HepG2 (cell line): ENCODE data around the gene IGDCC3.

ENCODE experiments used
- EZH2 ChIP-seq: conservative IDR thresholded peaks from 2 replicates; pipeline ENCODE4 v1.6.1; 2012; ENCODE audit warnings: mild to moderate bottlenecking, low read depth, low read length, moderate library complexity
- HMG20B ChIP-seq: conservative IDR thresholded peaks from 2 replicates; pipeline ENCODE4 v1.6.1; 2016; ENCODE audit warnings: missing genetic modification reagents, missing compliant biosample characterization
- JUNB ChIP-seq: sonication (generic); formaldehyde crosslinking; IDR thresholded peaks from 2 replicates; pipeline ENCODE4 v1.8.0; 2022; ENCODE audit warnings: missing genetic modification reagents, mild to moderate bottlenecking, borderline replicate concordance
- SIN3A ChIP-seq: IDR thresholded peaks from 2 replicates; pipeline ENCODE4 v1.6.1; 2011; ENCODE audit warnings: low read depth, mild to moderate bottlenecking, control low read depth, low read length, borderline replicate concordance
- SMARCE1 ChIP-seq: fragments of 450-650 bp; IDR thresholded peaks from 2 replicates; pipeline ENCODE4 v1.6.1; 2017; ENCODE audit warnings: borderline replicate concordance
- SMC3 ChIP-seq: IDR thresholded peaks from 2 replicates; pipeline ENCODE4 v1.6.1; 2011; ENCODE audit warnings: low read length, improper control_type of control experiment
- TRIM24 ChIP-seq: sonication (generic); formaldehyde crosslinking; IDR thresholded peaks from 2 replicates; pipeline ENCODE4 v1.8.0; 2022; ENCODE audit warnings: mild to moderate bottlenecking, missing genetic modification reagents
- ZNF496 ChIP-seq: sonication (generic); formaldehyde crosslinking; IDR thresholded peaks from 2 replicates; pipeline ENCODE4 v1.8.1; 2023; ENCODE audit warnings: mild to moderate bottlenecking, moderate library complexity, missing genetic modification reagents; ENCODE audit not compliant: insufficient replicate concordance
- ZNF510 ChIP-seq: sonication (generic); formaldehyde crosslinking; IDR thresholded peaks from 2 replicates; pipeline ENCODE4 v1.4.0; 2020; ENCODE audit warnings: low read depth, mild to moderate bottlenecking, missing genetic modification reagents
- ZNF776 ChIP-seq: sonication (generic); formaldehyde crosslinking; IDR thresholded peaks from 2 replicates; pipeline ENCODE4 v1.4.0; 2020; ENCODE audit warnings: mild to moderate bottlenecking, missing genetic modification reagents
- ZSCAN20 ChIP-seq: sonication (generic); formaldehyde crosslinking; IDR thresholded peaks from 2 replicates; pipeline ENCODE4 v1.4.0; 2020; ENCODE audit warnings: missing genetic modification reagents, mild to moderate bottlenecking, borderline replicate concordance
- TF ChIP-seq, protein P1 (sequence below): sonication (generic); formaldehyde crosslinking; IDR thresholded peaks from 2 replicates; pipeline ENCODE4 v1.8.1; 2023; ENCODE audit warnings: mild to moderate bottlenecking, inconsistent platforms, moderate library complexity, missing genetic modification reagents, borderline replicate concordance
- TF ChIP-seq, protein P2 (sequence below): sonication (generic); formaldehyde crosslinking; IDR thresholded peaks from 2 replicates; pipeline ENCODE4 v1.5.0; 2020; ENCODE audit warnings: mild to moderate bottlenecking, missing genetic modification reagents, moderate library complexity
- TF ChIP-seq, protein P3 (sequence below): sonication (generic); formaldehyde crosslinking; IDR thresholded peaks from 2 replicates; pipeline ENCODE4 v1.4.0; 2020; ENCODE audit warnings: low read depth, mild to moderate bottlenecking, missing genetic modification reagents

DNA sequence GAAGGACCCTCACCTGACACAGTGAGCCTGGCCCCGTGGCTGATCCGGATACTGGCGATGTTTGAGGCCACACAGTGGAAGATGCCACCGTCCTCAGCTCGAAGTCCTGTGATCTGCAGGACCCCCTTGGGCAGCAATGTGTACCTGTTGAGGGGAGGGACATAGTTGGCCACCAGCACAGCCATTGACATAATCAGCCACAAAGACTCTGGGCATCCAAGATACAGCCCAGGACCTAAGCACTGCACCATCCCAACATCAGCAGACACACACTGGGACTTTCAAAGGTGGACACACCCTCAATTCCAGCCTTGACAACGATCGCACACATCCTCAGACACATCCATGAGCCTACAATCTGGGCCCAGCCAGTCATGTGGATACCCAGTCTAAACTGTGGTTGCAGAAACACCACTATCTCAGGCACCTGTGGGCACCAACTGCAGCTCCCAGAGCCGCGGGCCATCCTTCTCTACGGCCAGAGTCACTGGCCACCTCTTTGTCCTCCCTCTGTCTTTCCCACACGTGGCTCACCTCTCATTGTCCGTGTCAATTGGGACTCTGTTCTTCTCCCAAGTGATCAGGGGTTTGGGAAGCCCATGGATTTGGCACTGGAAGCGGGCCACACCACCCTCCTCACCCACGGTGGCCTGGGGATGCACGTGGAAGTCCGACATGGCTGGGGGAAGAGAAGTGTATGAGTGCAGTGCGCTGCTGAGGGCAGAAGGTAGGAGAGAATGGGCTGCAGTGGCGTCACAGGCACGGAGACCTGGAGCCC, 42.3 kb downstream of the IGDCC3 start:
- TF ChIP-seq, protein P1, sequence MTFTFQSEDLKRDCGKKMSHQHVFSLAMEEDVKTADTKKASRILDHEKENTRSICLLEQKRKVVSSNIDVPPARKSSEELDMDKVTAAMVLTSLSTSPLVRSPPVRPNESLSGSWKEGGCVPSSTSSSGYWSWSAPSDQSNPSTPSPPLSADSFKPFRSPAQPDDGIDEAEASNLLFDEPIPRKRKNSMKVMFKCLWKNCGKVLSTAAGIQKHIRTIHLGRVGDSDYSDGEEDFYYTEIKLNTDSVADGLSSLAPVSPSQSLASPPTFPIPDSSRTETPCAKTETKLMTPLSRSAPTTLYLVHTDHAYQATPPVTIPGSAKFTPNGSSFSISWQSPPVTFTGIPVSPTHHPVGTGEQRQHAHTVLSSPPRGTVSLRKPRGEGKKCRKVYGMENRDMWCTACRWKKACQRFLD (CRISPR knock-in tag): no peak
- TF ChIP-seq SMC3 (no peak), HMG20B (no peak), ZNF496 (CRISPR knock-in tag) (no peak), ZSCAN20 (CRISPR knock-in tag) (no peak), ZNF510 (CRISPR knock-in tag) (no peak), SMARCE1 (no peak), ZNF776 (CRISPR knock-in tag) (no peak), TRIM24 (CRISPR knock-in tag) (no peak), SIN3A (no peak), JUNB (CRISPR knock-in tag) (no peak), EZH2 (no peak)
- TF ChIP-seq, protein P2, sequence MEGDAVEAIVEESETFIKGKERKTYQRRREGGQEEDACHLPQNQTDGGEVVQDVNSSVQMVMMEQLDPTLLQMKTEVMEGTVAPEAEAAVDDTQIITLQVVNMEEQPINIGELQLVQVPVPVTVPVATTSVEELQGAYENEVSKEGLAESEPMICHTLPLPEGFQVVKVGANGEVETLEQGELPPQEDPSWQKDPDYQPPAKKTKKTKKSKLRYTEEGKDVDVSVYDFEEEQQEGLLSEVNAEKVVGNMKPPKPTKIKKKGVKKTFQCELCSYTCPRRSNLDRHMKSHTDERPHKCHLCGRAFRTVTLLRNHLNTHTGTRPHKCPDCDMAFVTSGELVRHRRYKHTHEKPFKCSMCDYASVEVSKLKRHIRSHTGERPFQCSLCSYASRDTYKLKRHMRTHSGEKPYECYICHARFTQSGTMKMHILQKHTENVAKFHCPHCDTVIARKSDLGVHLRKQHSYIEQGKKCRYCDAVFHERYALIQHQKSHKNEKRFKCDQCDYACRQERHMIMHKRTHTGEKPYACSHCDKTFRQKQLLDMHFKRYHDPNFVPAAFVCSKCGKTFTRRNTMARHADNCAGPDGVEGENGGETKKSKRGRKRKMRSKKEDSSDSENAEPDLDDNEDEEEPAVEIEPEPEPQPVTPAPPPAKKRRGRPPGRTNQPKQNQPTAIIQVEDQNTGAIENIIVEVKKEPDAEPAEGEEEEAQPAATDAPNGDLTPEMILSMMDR (CRISPR knock-in tag): no peak
- TF ChIP-seq, protein P3, sequence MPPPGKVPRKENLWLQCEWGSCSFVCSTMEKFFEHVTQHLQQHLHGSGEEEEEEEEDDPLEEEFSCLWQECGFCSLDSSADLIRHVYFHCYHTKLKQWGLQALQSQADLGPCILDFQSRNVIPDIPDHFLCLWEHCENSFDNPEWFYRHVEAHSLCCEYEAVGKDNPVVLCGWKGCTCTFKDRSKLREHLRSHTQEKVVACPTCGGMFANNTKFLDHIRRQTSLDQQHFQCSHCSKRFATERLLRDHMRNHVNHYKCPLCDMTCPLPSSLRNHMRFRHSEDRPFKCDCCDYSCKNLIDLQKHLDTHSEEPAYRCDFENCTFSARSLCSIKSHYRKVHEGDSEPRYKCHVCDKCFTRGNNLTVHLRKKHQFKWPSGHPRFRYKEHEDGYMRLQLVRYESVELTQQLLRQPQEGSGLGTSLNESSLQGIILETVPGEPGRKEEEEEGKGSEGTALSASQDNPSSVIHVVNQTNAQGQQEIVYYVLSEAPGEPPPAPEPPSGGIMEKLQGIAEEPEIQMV (CRISPR knock-in tag): no peak
